ENCODE results near the gene SULT2B1. TPM values are rescaled to one million over a fixed set of nuclear protein-coding genes. Genes with fewer than 3 reads are reported as not detected.
"Not testable (repeated sequence)": the region's sequence is repeated elsewhere in the genome, so short reads cannot be mapped to it uniquely, and the experiment has no call there.

The SULT2B1 gene
- polyA plus RNA-seq, 1 donor from 2014 or later: not detected

- Histone ChIP-seq H3K9me2 (ENCODE audit: insufficient read depth, low read length) (no peaks in the 10 kb centered on the region), H3K27me3 (ENCODE audit: insufficient read depth, low read depth, low read length) (no peaks in the 10 kb centered on the region), H3K4me3 (ENCODE audit: low read length) (no peak overlapping the region), H3K4me2 (ENCODE audit: low read length) (no peak overlapping the region), H3K79me2 (replicated peaks; ENCODE audit: insufficient read depth, low read length) (no peaks in the 10 kb centered on the region), H4K20me1 (ENCODE audit: insufficient read depth) (no peaks in the 10 kb centered on the region), H3K9ac (ENCODE audit: low read length) (no peak overlapping the region), H3K27ac (ENCODE audit: low read length) (no peak overlapping the region), H3K36me3 (ENCODE audit: insufficient read depth, low read length) (no peaks in the 10 kb centered on the region), H3K9me3 (ENCODE audit: low read length) (no peaks in the 10 kb centered on the region), H2AFZ (ENCODE audit: low read depth, low read length) (no peak overlapping the region), H3F3A (ENCODE audit: insufficient read depth, low read length, poor library complexity, severe bottlenecking) (no peaks in the 10 kb centered on the region)
- no peak for TF ChIP-seq POLR2AphosphoS5 (IDR thresholded peaks at IDR 0.05)
- no peak for TF ChIP-seq RAD21 (conservative IDR thresholded peaks at IDR 0.05)
- TF ChIP-seq SMC3 (conservative IDR thresholded peaks at IDR 0.05; ENCODE audit: poor library complexity): no peak
- no peak for TF ChIP-seq EP300 (conservative IDR thresholded peaks at IDR 0.05; ENCODE audit: poor library complexity, severe bottlenecking)
- TF ChIP-seq MXI1 (conservative IDR thresholded peaks at IDR 0.05; ENCODE audit: poor library complexity, severe bottlenecking): no peak
- TF ChIP-seq EZH2 (IDR thresholded peaks at IDR 0.05; ENCODE audit: borderline replicate concordance, insufficient read depth, low read length, poor library complexity, severe bottlenecking): no peak
These were observed 21.2 kb downstream of the SULT2B1 start for GRCh38 chr19:48573163-48573505.

DNA sequence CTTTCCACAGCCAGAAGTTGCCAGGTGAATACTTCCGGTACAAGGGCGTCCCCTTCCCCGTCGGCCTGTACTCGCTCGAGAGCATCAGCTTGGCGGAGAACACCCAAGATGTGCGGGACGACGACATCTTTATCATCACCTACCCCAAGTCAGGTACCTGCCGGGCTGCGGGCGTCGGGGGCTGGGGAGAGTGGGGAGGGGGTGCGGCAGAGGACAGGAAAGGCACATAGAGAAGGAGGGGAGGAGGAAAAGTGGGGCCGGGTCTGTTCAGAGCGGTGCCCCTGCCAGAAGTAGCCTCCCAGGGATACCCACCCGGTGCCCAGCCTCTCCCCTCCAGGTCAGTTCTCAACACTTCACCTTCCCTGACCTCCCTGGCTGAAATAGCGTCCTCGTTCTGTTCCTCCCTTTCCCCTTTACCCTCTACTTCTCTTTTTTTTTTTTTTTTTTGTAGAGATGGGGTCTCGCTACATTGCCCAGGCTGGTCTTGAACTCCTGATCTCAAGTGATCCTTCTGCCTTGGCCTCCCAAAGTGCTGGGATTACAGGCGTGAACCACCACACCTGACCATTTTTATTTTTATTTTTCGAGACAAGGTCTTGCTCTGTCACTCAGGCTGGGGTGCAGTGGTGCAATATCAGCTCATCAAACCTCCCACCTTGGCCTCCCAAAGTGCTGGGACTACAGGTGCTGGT is 24.1 kb downstream of the SULT2B1 start:
- Histone ChIP-seq H3K4me3 (ENCODE audit: low read length) (no peak overlapping the region), H2AFZ (ENCODE audit: low read depth, low read length) (no peak overlapping the region), H4K20me1 (ENCODE audit: insufficient read depth) (no peaks in the 10 kb centered on the region), H3K9me3 (ENCODE audit: low read length) (no peaks in the 10 kb centered on the region), H3K27ac (ENCODE audit: low read length) (no peak overlapping the region), H3K9ac (ENCODE audit: low read length) (no peak overlapping the region), H3K36me3 (ENCODE audit: insufficient read depth, low read length) (no peaks in the 10 kb centered on the region), H3K27me3 (ENCODE audit: insufficient read depth, low read depth, low read length) (no peaks in the 10 kb centered on the region), H3F3A (ENCODE audit: insufficient read depth, low read length, poor library complexity, severe bottlenecking) (no peaks in the 10 kb centered on the region), H3K9me2 (ENCODE audit: insufficient read depth, low read length) (no peaks in the 10 kb centered on the region), H3K4me2 (ENCODE audit: low read length) (no peak overlapping the region), H3K79me2 (replicated peaks; ENCODE audit: insufficient read depth, low read length) (no peaks in the 10 kb centered on the region)
- no peak for TF ChIP-seq SMC3 (conservative IDR thresholded peaks at IDR 0.05; ENCODE audit: poor library complexity)
- TF ChIP-seq EZH2 (IDR thresholded peaks at IDR 0.05; ENCODE audit: borderline replicate concordance, insufficient read depth, low read length, poor library complexity, severe bottlenecking): no peak
- TF ChIP-seq CTCF (IDR thresholded peaks at IDR 0.05; ENCODE audit: poor library complexity, severe bottlenecking): no peak
- TF ChIP-seq, protein P1, sequence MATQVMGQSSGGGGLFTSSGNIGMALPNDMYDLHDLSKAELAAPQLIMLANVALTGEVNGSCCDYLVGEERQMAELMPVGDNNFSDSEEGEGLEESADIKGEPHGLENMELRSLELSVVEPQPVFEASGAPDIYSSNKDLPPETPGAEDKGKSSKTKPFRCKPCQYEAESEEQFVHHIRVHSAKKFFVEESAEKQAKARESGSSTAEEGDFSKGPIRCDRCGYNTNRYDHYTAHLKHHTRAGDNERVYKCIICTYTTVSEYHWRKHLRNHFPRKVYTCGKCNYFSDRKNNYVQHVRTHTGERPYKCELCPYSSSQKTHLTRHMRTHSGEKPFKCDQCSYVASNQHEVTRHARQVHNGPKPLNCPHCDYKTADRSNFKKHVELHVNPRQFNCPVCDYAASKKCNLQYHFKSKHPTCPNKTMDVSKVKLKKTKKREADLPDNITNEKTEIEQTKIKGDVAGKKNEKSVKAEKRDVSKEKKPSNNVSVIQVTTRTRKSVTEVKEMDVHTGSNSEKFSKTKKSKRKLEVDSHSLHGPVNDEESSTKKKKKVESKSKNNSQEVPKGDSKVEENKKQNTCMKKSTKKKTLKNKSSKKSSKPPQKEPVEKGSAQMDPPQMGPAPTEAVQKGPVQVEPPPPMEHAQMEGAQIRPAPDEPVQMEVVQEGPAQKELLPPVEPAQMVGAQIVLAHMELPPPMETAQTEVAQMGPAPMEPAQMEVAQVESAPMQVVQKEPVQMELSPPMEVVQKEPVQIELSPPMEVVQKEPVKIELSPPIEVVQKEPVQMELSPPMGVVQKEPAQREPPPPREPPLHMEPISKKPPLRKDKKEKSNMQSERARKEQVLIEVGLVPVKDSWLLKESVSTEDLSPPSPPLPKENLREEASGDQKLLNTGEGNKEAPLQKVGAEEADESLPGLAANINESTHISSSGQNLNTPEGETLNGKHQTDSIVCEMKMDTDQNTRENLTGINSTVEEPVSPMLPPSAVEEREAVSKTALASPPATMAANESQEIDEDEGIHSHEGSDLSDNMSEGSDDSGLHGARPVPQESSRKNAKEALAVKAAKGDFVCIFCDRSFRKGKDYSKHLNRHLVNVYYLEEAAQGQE (IDR thresholded peaks at IDR 0.05; ENCODE audit: borderline replicate concordance): no peak
- TF ChIP-seq EP300 (conservative IDR thresholded peaks at IDR 0.05; ENCODE audit: poor library complexity, severe bottlenecking): no peak
- no peak for TF ChIP-seq RAD21 (conservative IDR thresholded peaks at IDR 0.05)
- TF ChIP-seq TAF1 (IDR thresholded peaks at IDR 0.05; ENCODE audit: low read depth): no peak
- TF ChIP-seq POLR2AphosphoS5 (IDR thresholded peaks at IDR 0.05): no peak
- no peak for TF ChIP-seq MXI1 (conservative IDR thresholded peaks at IDR 0.05; ENCODE audit: poor library complexity, severe bottlenecking)

DNA sequence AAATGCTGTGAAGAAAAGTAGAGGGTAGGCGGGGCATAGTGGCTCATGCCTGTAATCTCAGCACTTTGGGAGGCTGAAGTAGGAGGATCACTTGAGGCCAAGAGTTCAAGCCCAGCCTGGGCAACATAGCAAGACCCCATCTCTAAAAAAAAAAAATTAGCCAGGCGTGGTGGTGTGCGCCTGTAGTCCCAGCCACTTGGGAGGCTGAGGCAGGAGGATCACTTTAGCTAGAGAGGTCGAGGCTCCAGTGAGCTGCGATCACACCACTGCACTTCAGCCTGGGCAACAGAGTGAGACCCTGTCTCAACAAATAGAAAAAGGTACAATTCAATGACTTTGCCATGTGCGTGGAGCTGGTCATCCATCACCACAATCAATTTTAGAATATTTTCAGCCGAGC is 25.9 kb downstream of the SULT2B1 start:
- H3K79me2 ChIP-seq (replicated peaks; ENCODE audit: insufficient read depth, low read length); H2AFZ ChIP-seq (ENCODE audit: low read depth, low read length); H3K4me3 ChIP-seq (ENCODE audit: low read length); H3K9ac ChIP-seq (ENCODE audit: low read length); H3K9me3 ChIP-seq (ENCODE audit: low read length); H4K20me1 ChIP-seq (ENCODE audit: insufficient read depth); H3F3A ChIP-seq (ENCODE audit: insufficient read depth, low read length, poor library complexity, severe bottlenecking); H3K27ac ChIP-seq (ENCODE audit: low read length); H3K4me2 ChIP-seq (ENCODE audit: low read length); H3K27me3 ChIP-seq (ENCODE audit: insufficient read depth, low read depth, low read length); H3K36me3 ChIP-seq (ENCODE audit: insufficient read depth, low read length); H3K9me2 ChIP-seq (ENCODE audit: insufficient read depth, low read length): not testable (repeated sequence)

Data from neural cell (in vitro differentiated cells).